ENCODE results near the gene FSTL3. TPM values are rescaled to one million over a fixed set of nuclear protein-coding genes. Genes with fewer than 3 reads are reported as not detected.

The FSTL3 gene
- total RNA-seq, 1 experiment from 2014 or later, result 29.1 TPM

DNA sequence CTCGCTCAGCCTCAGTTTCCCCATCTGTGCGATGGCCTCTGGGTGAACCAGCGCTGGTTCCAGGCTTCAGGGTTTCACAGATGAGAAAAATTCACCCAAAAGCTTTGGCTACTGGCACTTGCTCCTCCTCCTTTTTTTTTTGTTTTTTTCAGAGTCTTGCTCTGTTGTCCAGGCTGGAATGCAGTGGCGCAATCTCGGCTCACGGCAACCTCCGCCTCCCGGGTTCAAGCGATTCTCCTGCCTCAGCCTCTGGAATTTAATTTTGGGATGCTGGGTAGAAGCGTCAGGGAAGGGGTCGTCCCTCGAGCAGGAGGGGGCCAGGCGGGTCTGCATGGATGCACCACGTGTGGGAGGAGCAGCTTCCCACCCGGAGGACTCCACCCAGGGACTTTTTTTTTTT is 12.0 kb downstream of the FSTL3 start:
- DNase-seq (ENCODE audit: low read depth, low spot score) (no peak), ATAC-seq (no peak)
- Histone ChIP-seq H2AFZ (ENCODE audit: low read depth, low read length, poor library complexity, severe bottlenecking) (no peak overlapping the region), H3K36me3 (ENCODE audit: control insufficient read depth in 1 of 2, insufficient read depth in 2 of 2, low read length in 2 of 2) (no peaks in the 10 kb centered on the region), H3K9me2 (ENCODE audit: insufficient read depth) (no peaks in the 10 kb centered on the region), H3K9me3 (ENCODE audit: control insufficient read depth in 1 of 2, insufficient read depth in 1 of 2, low read depth in 1 of 2, low read length in 2 of 2) (no peaks in the 10 kb centered on the region), H3K27me3 (ENCODE audit: insufficient read depth, low read length) (no peaks in the 10 kb centered on the region), H4K20me1 (ENCODE audit: insufficient read depth) (no peaks in the 10 kb centered on the region), H3K4me2 (ENCODE audit: low read length) (no peak overlapping the region), H3K27ac (ENCODE audit: low read depth, low read length) (no peak overlapping the region), H3K9ac (ENCODE audit: low read length) (no peak overlapping the region), H3K4me3 (replicated peaks in 1 of 2; ENCODE audit: low read depth in 1 of 2, low read length in 2 of 2) (no peak overlapping the region), H3K79me2 (ENCODE audit: insufficient read depth, low read length) (no peaks in the 10 kb centered on the region), H3K4me1 (ENCODE audit: control insufficient read depth in 1 of 2, insufficient read depth in 2 of 2, low read length in 2 of 2) (no peaks in the 10 kb centered on the region)
- intact Hi-C loops (cut with micrococcal nuclease), result no loop called here
- CTCF ChIA-PET, result no interaction called here
- RAD21 ChIA-PET (ENCODE audit: low non-redundant PET in 1 of 2, low total read pairs in 2 of 2, uncharacterized antibody in 2 of 2, unreplicated experiment in 2 of 2), result no interaction called here
- TF ChIP-seq, protein P1, sequence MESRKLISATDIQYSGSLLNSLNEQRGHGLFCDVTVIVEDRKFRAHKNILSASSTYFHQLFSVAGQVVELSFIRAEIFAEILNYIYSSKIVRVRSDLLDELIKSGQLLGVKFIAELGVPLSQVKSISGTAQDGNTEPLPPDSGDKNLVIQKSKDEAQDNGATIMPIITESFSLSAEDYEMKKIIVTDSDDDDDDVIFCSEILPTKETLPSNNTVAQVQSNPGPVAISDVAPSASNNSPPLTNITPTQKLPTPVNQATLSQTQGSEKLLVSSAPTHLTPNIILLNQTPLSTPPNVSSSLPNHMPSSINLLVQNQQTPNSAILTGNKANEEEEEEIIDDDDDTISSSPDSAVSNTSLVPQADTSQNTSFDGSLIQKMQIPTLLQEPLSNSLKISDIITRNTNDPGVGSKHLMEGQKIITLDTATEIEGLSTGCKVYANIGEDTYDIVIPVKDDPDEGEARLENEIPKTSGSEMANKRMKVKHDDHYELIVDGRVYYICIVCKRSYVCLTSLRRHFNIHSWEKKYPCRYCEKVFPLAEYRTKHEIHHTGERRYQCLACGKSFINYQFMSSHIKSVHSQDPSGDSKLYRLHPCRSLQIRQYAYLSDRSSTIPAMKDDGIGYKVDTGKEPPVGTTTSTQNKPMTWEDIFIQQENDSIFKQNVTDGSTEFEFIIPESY (IDR thresholded peaks at IDR 0.05; ENCODE audit: extremely low read depth, insufficient replicate concordance, low read length), result no peak
- TF ChIP-seq TCF7L2 (IDR thresholded peaks at IDR 0.05; ENCODE audit: borderline replicate concordance, extremely low read depth, insufficient read depth, insufficient read length) (no peak), CBX3 (IDR thresholded peaks at IDR 0.05; ENCODE audit: low read depth) (no peak), CEBPB (IDR thresholded peaks at IDR 0.05; ENCODE audit: low read depth) (no peak)
- POLR2A ChIA-PET, result interaction anchor here (1.0 kb wide), 1 partner anchor 11 kb away, joined by 4 read pairs; no protein-coding TSS in a partner anchor
- no TSS peak for BruUV-seq (replicated peaks)

DNA sequence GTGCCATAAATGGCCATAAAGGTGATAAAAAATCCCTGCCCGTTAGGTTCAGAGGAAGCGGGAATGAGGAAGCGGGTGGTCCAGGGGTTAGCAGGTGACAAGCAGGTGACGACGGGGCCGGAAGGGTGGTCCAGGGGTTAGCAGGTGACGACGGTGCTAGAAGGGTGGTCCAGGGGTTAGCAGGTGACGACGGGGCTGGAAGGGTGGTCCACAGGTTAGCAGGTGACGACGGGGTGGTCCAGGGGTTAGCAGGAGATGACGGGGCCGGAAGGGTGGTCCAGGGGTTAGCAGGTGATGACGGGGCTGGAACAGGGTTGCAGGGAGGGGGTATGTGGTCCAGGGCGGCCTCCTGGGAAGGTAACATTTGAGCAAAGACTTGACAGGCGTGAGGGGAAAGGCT is 12.8 kb downstream of the FSTL3 start:
- Histone ChIP-seq H3K79me2 (ENCODE audit: insufficient read depth, low read length) (no peaks in the 10 kb centered on the region), H3K27me3 (ENCODE audit: insufficient read depth, low read length) (no peaks in the 10 kb centered on the region), H3K27ac (ENCODE audit: low read depth, low read length) (no peak overlapping the region), H3K4me3 (replicated peaks in 1 of 2; ENCODE audit: low read depth in 1 of 2, low read length in 2 of 2) (no peak overlapping the region), H3K4me1 (ENCODE audit: control insufficient read depth in 1 of 2, insufficient read depth in 2 of 2, low read length in 2 of 2) (no peaks in the 10 kb centered on the region), H2AFZ (ENCODE audit: low read depth, low read length, poor library complexity, severe bottlenecking) (no peak overlapping the region), H3K9ac (ENCODE audit: low read length) (no peak overlapping the region), H3K9me2 (ENCODE audit: insufficient read depth) (no peaks in the 10 kb centered on the region), H3K4me2 (ENCODE audit: low read length) (no peak overlapping the region), H4K20me1 (ENCODE audit: insufficient read depth) (no peaks in the 10 kb centered on the region), H3K9me3 (ENCODE audit: control insufficient read depth in 1 of 2, insufficient read depth in 1 of 2, low read depth in 1 of 2, low read length in 2 of 2) (no peaks in the 10 kb centered on the region), H3K36me3 (ENCODE audit: control insufficient read depth in 1 of 2, insufficient read depth in 2 of 2, low read length in 2 of 2) (no peaks in the 10 kb centered on the region)
- ATAC-seq (no peak), DNase-seq (ENCODE audit: low read depth, low spot score) (no peak)
- ChIA-PET POLR2A (no interaction called here), RAD21 (ENCODE audit: low non-redundant PET in 1 of 2, low total read pairs in 2 of 2, uncharacterized antibody in 2 of 2, unreplicated experiment in 2 of 2) (no interaction called here), CTCF (no interaction called here)
- TF ChIP-seq SIN3A (IDR thresholded peaks at IDR 0.05; ENCODE audit: low read depth), result no peak
- TF ChIP-seq, protein P1 (IDR thresholded peaks at IDR 0.05; ENCODE audit: extremely low read depth, insufficient replicate concordance, low read length), result no peak
- no peak for TF ChIP-seq SRF (IDR thresholded peaks at IDR 0.05; ENCODE audit: low read depth)
- TF ChIP-seq YY1 (IDR thresholded peaks at IDR 0.05; ENCODE audit: extremely low read depth, insufficient replicate concordance, low read depth, low read length), result no peak
- TF ChIP-seq, protein P2, sequence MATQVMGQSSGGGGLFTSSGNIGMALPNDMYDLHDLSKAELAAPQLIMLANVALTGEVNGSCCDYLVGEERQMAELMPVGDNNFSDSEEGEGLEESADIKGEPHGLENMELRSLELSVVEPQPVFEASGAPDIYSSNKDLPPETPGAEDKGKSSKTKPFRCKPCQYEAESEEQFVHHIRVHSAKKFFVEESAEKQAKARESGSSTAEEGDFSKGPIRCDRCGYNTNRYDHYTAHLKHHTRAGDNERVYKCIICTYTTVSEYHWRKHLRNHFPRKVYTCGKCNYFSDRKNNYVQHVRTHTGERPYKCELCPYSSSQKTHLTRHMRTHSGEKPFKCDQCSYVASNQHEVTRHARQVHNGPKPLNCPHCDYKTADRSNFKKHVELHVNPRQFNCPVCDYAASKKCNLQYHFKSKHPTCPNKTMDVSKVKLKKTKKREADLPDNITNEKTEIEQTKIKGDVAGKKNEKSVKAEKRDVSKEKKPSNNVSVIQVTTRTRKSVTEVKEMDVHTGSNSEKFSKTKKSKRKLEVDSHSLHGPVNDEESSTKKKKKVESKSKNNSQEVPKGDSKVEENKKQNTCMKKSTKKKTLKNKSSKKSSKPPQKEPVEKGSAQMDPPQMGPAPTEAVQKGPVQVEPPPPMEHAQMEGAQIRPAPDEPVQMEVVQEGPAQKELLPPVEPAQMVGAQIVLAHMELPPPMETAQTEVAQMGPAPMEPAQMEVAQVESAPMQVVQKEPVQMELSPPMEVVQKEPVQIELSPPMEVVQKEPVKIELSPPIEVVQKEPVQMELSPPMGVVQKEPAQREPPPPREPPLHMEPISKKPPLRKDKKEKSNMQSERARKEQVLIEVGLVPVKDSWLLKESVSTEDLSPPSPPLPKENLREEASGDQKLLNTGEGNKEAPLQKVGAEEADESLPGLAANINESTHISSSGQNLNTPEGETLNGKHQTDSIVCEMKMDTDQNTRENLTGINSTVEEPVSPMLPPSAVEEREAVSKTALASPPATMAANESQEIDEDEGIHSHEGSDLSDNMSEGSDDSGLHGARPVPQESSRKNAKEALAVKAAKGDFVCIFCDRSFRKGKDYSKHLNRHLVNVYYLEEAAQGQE (IDR thresholded peaks at IDR 0.05; ENCODE audit: low read depth), result no peak
- no TSS peak for BruUV-seq (replicated peaks)
- intact Hi-C loops (cut with micrococcal nuclease), result no loop called here
